HG02981 (cell line): ENCODE results near the gene GBA2.

ENCODE experiments used
- ATAC-seq: cut with Tn5 transposase; IDR thresholded peaks from one replicate; pipeline ENCODE4 v1.9.1; 2021; ENCODE audit warnings: mild to moderate bottlenecking, moderate library complexity; ENCODE audit not compliant: unreplicated experiment

Gene GBA2

DNA sequence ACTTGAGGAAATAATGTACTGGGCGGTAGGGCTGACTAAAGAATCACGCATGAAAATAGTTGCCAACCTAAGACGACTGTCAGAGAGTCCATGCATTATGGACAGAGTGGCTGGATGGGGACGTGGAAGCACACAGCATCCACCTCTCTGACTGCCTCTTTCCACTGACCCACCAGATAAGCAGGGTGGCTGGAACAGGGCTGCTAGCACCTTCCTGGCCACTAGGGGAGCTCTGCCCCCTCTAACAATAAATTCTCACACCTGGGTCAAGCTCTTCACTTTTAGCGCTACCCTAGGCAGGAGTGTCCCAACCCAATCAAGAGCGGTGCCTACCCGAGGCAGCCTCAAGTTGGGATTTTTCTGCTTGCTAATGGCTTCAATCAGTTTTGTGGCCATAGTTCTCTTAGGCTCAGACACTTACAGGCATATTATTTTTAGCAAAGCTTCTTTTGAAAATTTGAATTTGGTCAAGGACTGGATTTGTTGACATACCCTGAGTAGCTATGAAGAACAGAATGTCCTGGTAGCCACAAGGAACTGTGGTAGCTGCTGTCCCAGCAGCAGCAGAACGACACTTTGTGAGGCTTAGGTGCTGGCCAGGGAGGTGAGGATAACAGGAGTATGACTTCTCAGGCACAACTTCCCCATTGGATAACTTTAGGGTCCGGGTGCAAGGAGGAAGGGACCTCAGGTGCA is 52.4 kb downstream of the GBA2 start:
- ATAC-seq, result peak; percentile 63

GRCh38 chr9:35695943-35696401 is 53.1 kb downstream of the GBA2 start:
- ATAC-seq, result no peak

DNA sequence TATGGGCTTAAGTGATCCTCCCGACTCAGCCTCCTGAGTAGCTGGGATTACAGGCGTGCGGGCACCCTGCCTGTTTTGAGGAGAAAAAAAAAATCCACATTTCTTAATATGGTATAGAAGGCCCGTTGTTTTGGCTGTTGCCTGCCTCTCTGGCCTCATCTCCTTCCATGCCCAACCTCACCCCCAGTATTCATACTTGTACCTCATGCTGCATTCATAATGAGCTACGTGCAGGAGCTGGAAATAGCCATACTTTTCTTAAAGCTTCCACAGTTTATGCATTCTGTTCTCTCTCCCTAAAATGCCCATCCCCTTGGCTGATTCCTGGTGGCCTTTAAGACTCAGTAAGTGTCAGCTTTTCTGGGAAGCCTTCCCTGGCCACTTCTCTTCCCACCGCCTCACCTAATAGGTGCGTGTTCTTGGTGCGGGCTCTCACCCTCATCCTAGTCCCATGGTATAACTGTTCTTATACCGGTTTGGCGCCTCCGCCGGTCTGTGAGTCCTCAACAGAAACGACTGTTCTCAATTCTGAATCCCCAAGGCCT is 57.2 kb downstream of the GBA2 start:
- no peak for ATAC-seq

DNA sequence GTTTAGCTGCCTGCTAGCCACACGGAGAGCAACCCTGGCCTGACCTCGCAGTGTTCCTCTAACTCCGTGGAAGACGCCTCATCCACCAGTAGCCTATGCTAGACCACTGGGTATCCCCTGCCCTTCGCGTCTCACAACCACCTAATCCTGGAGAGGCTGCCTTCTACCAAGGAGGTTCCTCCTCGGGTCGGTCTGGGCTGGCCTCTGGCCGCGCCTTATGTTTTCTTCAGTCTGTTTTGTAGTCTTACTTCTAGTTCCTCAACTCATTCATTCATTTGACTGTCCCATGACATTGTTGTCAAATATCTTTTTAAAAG is 57.7 kb downstream of the GBA2 start:
- ATAC-seq, result no peak

DNA sequence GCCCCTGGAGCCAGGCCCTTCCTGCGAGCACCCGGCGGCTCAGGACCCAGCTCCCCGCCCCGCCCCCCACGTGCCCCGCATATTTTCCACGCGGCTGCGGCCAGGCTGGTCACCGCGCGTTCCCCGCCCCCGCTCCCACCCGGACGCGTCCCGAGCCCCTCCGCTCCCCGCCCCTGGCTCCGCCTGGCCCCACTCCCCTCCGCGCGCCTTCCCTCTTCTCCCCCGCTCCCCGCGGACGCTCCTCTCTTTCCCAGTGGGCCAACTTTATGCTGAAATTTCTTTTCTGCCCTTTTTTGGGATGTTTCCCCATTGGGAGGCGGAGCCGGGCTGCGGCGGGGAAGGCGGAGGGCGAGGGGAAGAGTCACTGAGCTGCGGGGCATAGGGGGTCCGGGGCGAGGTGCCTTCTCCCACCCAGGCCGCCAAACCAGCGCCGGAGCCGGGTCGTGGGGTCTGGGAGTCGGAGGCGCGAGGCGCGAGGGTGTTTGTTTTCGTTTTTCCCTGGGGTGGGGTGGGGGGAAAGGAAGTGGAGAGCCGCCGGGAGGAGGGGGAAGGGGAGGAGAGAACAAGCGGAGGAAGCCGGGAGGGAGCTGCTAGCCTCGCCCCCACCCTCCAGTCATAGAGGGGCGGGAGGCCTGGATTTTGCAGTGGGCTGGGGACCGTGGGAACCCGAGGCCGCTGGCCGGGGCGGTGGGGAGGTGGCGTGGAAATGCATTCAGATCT is 58.3 kb downstream of the GBA2 start:
- no peak for ATAC-seq

DNA sequence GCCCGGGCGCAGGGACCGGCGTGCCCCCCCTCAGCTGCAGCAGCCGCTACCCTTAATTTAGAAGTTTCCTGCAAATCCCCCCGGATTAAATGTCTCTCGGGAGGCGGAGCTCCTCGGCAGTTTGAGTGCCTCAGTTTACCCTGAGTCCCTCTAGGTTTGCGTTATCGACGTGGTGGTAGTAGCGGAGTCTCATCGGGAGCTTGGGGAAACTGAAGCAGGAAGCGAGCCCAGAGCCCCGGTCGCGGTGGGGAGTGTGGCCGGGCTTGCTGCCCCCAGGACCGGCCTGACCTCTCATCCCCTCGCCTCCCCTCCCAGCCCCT is 58.8 kb downstream of the GBA2 start:
- ATAC-seq, result no peak

GRCh38 chr9:35689542-35690293 is 59.3 kb downstream of the GBA2 start, which contains the start of gene TPM2:
Gene TPM2 (minus strand): TSS chr9:35689925. CDS start chr9:35689817, 108 bp downstream.
- no peak for ATAC-seq

GRCh38 chr9:35688558-35689541 is 60.2 kb downstream of the GBA2 start:
- no peak for ATAC-seq

DNA sequence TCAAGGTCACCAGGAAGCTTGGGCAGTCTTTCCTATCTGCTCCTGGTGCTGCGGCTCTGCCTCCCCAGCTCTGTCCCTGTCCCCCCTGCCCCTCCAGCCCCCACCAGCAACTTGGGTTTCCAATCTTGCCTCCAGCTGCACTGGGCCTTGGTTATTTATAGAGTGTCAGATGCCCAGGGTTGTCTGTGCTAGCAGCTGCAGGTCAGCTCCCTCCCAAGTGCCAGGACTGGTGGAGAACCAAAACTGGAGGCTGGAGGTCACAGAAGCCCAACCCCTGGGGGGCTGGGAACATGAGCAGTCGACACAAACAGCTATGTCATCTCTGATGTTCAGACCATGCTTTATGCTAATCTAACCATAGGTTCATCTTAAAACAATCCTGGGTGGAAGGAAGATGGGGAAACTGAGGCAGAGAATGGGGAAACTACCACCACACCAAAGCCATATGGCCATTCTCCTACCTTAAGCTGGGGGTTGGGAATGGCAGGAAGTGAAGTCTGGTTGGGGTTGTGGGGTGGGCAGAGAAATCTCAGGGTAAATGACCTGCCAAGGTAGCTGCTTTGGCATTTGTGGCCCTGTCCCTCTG is 61.0 kb downstream of the GBA2 start:
- ATAC-seq, result no peak

- ATAC-seq, result no peak
These were observed 61.7 kb downstream of the GBA2 start for GRCh38 chr9:35687306-35687705.
